ENCODE measurements around the gene C9orf152. TPM values are rescaled to one million over a fixed set of nuclear protein-coding genes. Genes with fewer than 3 reads are reported as not detected.

C9orf152 gene
- total RNA-seq, 1 donor from 2014 or later: not detected

DNA sequence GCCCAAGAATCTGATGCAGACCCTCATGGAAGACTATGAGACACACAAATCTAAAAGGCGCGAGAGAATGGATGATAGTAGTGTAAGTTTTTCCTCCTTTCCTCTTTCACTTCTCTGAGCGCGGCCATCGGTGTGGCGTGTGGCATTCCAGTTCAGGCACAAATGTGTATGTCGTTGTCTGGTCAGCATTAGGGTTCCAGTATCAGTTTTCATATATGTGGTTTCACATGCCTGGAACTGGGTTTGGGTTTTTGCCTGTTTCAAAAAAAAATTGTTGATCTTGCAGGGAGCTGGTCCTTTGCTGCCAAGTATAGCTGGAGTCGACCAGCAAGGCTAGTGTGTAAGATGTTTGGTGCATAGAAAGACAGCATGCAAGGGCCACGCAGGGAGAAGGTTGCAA lies 51.5 kb downstream of the C9orf152 start:
- H3K27ac Mint-ChIP-seq (ENCODE audit: unreplicated experiment): peak overlapping the region; percentile 36
- no peaks in the 10 kb centered on the region for H3K9me3 Mint-ChIP-seq
- no peak for DNase-seq (ENCODE audit: low read depth, low spot score)
- H3K4me1 Mint-ChIP-seq: peaks cover 22% of the 10 kb centered on the region
- H3K36me3 Mint-ChIP-seq (ENCODE audit: low read depth): peaks cover 16% of the 10 kb centered on the region
- TF ChIP-seq, protein P1, sequence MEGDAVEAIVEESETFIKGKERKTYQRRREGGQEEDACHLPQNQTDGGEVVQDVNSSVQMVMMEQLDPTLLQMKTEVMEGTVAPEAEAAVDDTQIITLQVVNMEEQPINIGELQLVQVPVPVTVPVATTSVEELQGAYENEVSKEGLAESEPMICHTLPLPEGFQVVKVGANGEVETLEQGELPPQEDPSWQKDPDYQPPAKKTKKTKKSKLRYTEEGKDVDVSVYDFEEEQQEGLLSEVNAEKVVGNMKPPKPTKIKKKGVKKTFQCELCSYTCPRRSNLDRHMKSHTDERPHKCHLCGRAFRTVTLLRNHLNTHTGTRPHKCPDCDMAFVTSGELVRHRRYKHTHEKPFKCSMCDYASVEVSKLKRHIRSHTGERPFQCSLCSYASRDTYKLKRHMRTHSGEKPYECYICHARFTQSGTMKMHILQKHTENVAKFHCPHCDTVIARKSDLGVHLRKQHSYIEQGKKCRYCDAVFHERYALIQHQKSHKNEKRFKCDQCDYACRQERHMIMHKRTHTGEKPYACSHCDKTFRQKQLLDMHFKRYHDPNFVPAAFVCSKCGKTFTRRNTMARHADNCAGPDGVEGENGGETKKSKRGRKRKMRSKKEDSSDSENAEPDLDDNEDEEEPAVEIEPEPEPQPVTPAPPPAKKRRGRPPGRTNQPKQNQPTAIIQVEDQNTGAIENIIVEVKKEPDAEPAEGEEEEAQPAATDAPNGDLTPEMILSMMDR (conservative IDR thresholded peaks at IDR 0.05): no peak
- H3K4me3 Mint-ChIP-seq: no peak overlapping the region
- H3K27me3 Mint-ChIP-seq (ENCODE audit: low read depth): no peaks in the 10 kb centered on the region

DNA sequence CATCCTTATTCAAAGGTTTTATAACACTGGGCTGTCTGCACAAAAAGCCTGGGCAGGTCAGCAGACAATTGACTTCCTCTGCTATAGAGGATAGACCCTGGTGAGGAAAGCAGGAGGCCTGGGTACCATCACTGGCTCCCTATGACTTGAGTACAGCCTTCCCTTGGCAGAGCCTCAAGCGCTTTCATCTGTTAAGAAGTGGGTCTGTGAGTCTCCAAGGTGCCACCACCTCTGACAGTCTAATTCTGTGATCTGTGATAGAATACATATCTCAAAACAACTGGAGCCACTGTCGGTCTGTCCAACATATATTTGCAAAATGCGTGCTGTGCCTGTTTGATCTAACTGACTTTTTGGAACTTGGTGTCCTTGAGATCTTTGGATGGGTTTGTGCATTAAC lies 52.2 kb downstream of the C9orf152 start:
- Mint-ChIP-seq H3K36me3 (ENCODE audit: low read depth) (peaks cover 14% of the 10 kb centered on the region), H3K4me3 (no peak overlapping the region)
- TF ChIP-seq, protein P1 (conservative IDR thresholded peaks at IDR 0.05): no peak

DNA sequence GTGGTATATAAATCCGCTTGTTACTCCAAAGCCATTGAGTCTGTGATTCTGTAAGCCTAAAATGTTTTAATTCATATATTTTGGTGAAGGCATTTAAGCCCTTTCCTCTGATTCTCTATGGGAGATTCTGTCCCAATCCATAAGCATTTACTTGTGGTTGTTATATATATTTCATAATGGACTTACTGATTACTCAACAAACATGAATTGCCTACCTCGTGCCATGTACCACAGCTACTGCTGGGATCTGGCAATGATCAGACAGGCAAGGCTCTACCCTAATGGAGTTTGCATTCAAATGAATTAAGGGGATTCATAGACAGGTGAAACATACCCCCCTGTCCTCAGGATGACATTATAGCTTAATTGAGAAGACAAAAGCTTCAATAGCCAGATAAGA lies 54.5 kb downstream of the C9orf152 start:
- DNase-seq (ENCODE audit: low read depth, low spot score): no peak
- TF ChIP-seq, protein P1 (conservative IDR thresholded peaks at IDR 0.05): no peak
- H3K36me3 Mint-ChIP-seq (ENCODE audit: low read depth): peaks cover 16% of the 10 kb centered on the region
- no peak overlapping the region for H3K27ac Mint-ChIP-seq (ENCODE audit: unreplicated experiment)
- H3K4me1 Mint-ChIP-seq: peaks cover 47% of the 10 kb centered on the region
- H3K27me3 Mint-ChIP-seq (ENCODE audit: low read depth): no peaks in the 10 kb centered on the region
- peaks cover 5% of the 10 kb centered on the region for H3K9me3 Mint-ChIP-seq
- no peak overlapping the region for H3K4me3 Mint-ChIP-seq

More for the DNA sequence above, 52.2 kb downstream of the C9orf152 start:
- DNase-seq (ENCODE audit: low read depth, low spot score): no peak
- H3K4me1 Mint-ChIP-seq: peaks cover 29% of the 10 kb centered on the region
- peaks cover under 1% of the 10 kb centered on the region for H3K9me3 Mint-ChIP-seq
- H3K27ac Mint-ChIP-seq (ENCODE audit: unreplicated experiment): no peak overlapping the region
- H3K27me3 Mint-ChIP-seq (ENCODE audit: low read depth): no peaks in the 10 kb centered on the region

DNA sequence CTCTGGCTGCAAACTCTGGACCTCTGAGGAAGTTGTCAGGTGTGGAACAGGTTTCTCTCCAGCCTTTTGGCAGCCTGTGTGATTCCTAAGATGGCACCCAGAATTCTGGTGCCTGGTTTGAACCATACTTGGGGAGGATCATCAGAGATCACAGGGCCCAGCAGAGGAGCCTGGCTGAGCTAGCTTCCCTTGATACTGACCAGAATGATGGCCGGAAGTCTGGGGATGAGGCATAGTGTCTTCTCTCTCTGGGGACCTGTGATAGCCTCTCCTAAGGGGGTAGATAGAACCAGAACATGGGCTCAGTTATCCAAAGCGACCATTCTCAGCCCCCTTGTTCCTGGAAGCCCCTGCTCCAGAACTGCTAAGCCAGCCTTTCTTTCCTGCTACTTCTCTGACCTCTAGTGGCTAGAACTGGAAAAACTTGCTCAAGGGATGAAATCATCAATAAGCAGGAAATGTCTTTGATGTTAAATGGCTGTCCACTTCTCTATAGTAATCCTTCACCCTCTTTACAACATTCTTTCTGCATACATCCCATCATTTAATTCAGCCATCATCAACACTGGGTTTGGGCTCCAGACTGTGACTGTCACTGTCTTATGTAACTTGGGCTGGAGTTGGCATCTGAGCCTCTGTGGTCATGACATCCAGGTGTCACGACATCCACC lies 55.1 kb downstream of the C9orf152 start:
- Mint-ChIP-seq H3K27ac (ENCODE audit: unreplicated experiment) (no peak overlapping the region), H3K36me3 (ENCODE audit: low read depth) (peaks cover 16% of the 10 kb centered on the region), H3K9me3 (peaks cover 5% of the 10 kb centered on the region), H3K27me3 (ENCODE audit: low read depth) (no peaks in the 10 kb centered on the region), H3K4me3 (peak overlapping the region; percentile 74), H3K4me1 (peaks cover 49% of the 10 kb centered on the region)
- DNase-seq (ENCODE audit: low read depth, low spot score): peak; percentile 44
- TF ChIP-seq, protein P1 (conservative IDR thresholded peaks at IDR 0.05): peak; percentile 89

Other genes with a start within 250 kb of the C9orf152 start
- gene TXN, start 48.3 kb upstream of the C9orf152 start, total RNA-seq: 181 and 188 TPM in 2 replicates
- not detected in 2 replicates for gene TXNDC8, start 129.7 kb upstream of the C9orf152 start, total RNA-seq